T-cell (primary cell): ENCODE measurements around the gene CRBN. TPM values are rescaled to one million over a fixed set of nuclear protein-coding genes. Genes with fewer than 3 reads are reported as not detected.

ENCODE experiments used
- ATAC-seq, 4 experiments: fragments of 200-7000 bp in 3 of 4; fragments of 150-1000 bp in 1 of 4; cut with Tn5 transposase; replicated peaks in 1 of 4; 1 replicate in 3 of 4; 2 replicates in 1 of 4; pipeline ENCODE4 v1.10.0; 2021; ENCODE audit warnings: moderate library complexity in 3 of 4, mild to moderate bottlenecking in 2 of 4, moderate number of reproducible peaks in 1 of 4
- CTCF ChIA-PET, 2 donors: fragments of 300-600 bp; sonication (Branson Sonifier 250); formaldehyde crosslinking; loops; one replicate each; lab custom pipeline; 2022; ENCODE audit warnings: antibody characterized with exemption in 2 of 2; lab: Charles Lee
- POLR2A ChIA-PET, 2 donors: fragments of 300-600 bp; sonication (Branson Sonifier 250); formaldehyde crosslinking; loops; one replicate each; lab custom pipeline; 2022; ENCODE audit warnings: antibody characterized with exemption in 2 of 2; lab: Charles Lee
- DNase-seq, 35 experiments: peaks; one replicate each; pipeline versions ENCODE4 v3.0.0 to v3.0.0-alpha.2; 2013 to 2023
- H3K27ac ChIP-seq: one replicate; pipeline ENCODE4 v1.5.1; 2013; ENCODE audit warnings: low read length
- H3K27me3 ChIP-seq, 2 experiments: replicated peaks in 1 of 2; 1 replicate in 1 of 2; 2 replicates in 1 of 2; pipeline versions ENCODE4 v1.6.1 to v1.7.0; 2013; ENCODE audit warnings: low read length in 1 of 2, mixed read lengths in 1 of 2; ENCODE audit not compliant: control insufficient read depth in 2 of 2, insufficient read depth in 2 of 2; ENCODE audit errors: extremely low read depth in 1 of 2
- H3K36me3 ChIP-seq, 2 donors: 1 replicate in 1 of 2; 2 replicates in 1 of 2; pipeline versions ENCODE4 v1.6.1 to v1.7.0; 2013; ENCODE audit warnings: low read length in 1 of 2; ENCODE audit not compliant: control insufficient read depth in 2 of 2, insufficient read depth in 1 of 2; ENCODE audit errors: extremely low read depth in 1 of 2
- H3K4me1 ChIP-seq, 2 experiments: 1 replicate in 1 of 2; 2 replicates in 1 of 2; pipeline versions ENCODE4 v1.6.1 to v1.7.0; 2013; ENCODE audit warnings: low read length in 2 of 2, mixed read lengths in 1 of 2; ENCODE audit not compliant: insufficient read depth in 2 of 2, control insufficient read depth in 1 of 2; ENCODE audit errors: extremely low read depth in 1 of 2
- H3K4me3 ChIP-seq, 2 donors: 1 replicate in 1 of 2; 2 replicates in 1 of 2; pipeline versions ENCODE4 v1.5.1 to v1.7.0; 2013; ENCODE audit warnings: mild to moderate bottlenecking in 2 of 2, low read length in 1 of 2, moderate library complexity in 1 of 2; ENCODE audit not compliant: control insufficient read depth in 1 of 2; ENCODE audit errors: extremely low read depth in 1 of 2
- H3K9me3 ChIP-seq: 2 replicates; pipeline ENCODE4 v1.7.0; 2013
- H3K27ac Mint-ChIP-seq, 2 donors: one replicate each; pipeline ENCODE4 v1.8.0; 2020 to 2021; ENCODE audit warnings: mild to moderate bottlenecking in 2 of 2, mixed read lengths in 2 of 2
- H3K27me3 Mint-ChIP-seq, 2 donors: one replicate each; pipeline ENCODE4 v1.8.0; 2021 to 2022; ENCODE audit warnings: mixed read lengths in 2 of 2
- H3K36me3 Mint-ChIP-seq: one replicate; pipeline ENCODE4 v1.8.0; 2021; ENCODE audit warnings: mixed read lengths
- H3K4me1 Mint-ChIP-seq, 3 donors: one replicate each; pipeline ENCODE4 v1.8.0; 2020 to 2022; ENCODE audit warnings: mixed read lengths in 3 of 3, mild to moderate bottlenecking in 1 of 3
- H3K4me3 Mint-ChIP-seq, 3 donors: one replicate each; pipeline ENCODE4 v1.8.0; 2020 to 2022; ENCODE audit warnings: mild to moderate bottlenecking in 3 of 3, mixed read lengths in 3 of 3, moderate library complexity in 3 of 3
- H3K9me3 Mint-ChIP-seq, 3 donors: one replicate each; pipeline ENCODE4 v1.8.0; 2020 to 2022; ENCODE audit warnings: mixed read lengths in 3 of 3
- WGBS: methylation state at CpG from one replicate; pipeline ENCODE4 v1.1.5; 2013; ENCODE audit warnings: missing lambda C conversion rate; ENCODE audit not compliant: insufficient coverage; 5-methylcytosine and 5-hydroxymethylcytosine counted together
- total RNA-seq, 35 experiments: library from RNA in 6 of 35; stranded (reverse) in 6 of 35; fragments of 120-200 nt in 1 of 35; gene quantifications; one replicate each; pipeline versions ENCODE4 v1.2.1 to v1.2.4 and lab custom pipeline; 2013 to 2026

Gene CRBN
- total RNA-seq, 5 donors from 2014 or later (not counting 1 experiment from before 2014, with no cell fraction given), result 104 to 150 (median 117) TPM

- H3K27me3 ChIP-seq, result peaks cover 0 to 6% of the 10 kb centered on the region in 2 experiments
- H3K9me3 ChIP-seq, result no peaks in the 10 kb centered on the region
- H3K4me3 ChIP-seq, result no peak overlapping the region
- Mint-ChIP-seq H3K9me3 (no peaks in the 10 kb centered on the region), H3K27me3 (peaks cover 0 to 4% of the 10 kb centered on the region in 2 donors), H3K36me3 (no peaks in the 10 kb centered on the region), H3K4me1 (peaks cover 6 to 25% (median 17%) of the 10 kb centered on the region in 3 donors), H3K27ac (no peak overlapping the region), H3K4me3 (no peak overlapping the region)
- H3K4me1 ChIP-seq, result peaks cover 0 to 8% of the 10 kb centered on the region in 2 experiments
- ATAC-seq (no peak), DNase-seq (no peak)
- no CpG with 5 or more reads among the region's 4 CpGs for WGBS
- H3K36me3 ChIP-seq, result no peaks in the 10 kb centered on the region
- no peak overlapping the region for H3K27ac ChIP-seq
- POLR2A ChIA-PET, result no interaction called here
- CTCF ChIA-PET, result no interaction called here
Observed at GRCh38 chr3:3113042-3113709, 66.3 kb downstream of the CRBN start.

DNA sequence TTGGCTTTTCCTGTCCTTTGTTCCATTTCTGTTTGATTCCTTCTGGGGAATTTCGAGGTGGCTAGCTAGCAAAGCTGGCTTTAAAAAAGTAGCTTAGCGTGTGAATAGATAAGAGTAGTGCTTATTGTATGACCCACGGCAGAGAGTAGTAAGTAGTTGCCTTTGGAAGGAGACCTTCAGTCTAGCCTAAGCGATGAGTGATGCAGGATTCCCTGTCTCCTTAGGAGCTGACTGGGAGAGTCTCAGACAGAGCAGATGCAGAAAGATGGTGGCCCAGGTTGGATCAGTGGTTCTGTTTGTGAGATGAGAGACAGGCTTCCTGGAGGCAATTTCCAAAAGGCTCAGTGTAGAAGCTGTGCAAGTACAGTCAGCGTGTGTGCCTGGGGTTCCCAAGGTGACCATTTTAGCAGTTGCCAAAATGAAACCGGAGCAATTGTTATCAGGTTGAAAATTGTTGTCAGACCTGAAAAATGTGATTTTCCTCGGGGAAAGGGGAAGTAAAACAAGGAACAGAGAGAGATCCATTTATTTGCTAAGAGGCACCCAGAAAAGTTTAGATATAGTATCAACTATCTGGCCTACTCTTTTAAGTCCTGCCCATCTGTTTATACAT, 68.6 kb downstream of the CRBN start:
- peak in 1 of 35 experiments; percentile 8 for DNase-seq
- H3K4me3 ChIP-seq, result no peak overlapping the region
- Mint-ChIP-seq H3K27ac (peak overlapping the region; percentile 84 to 91), H3K4me3 (no peak overlapping the region), H3K9me3 (no peaks in the 10 kb centered on the region), H3K27me3 (peaks cover 0 to 4% of the 10 kb centered on the region in 2 donors), H3K4me1 (peaks cover 6 to 29% (median 17%) of the 10 kb centered on the region in 3 donors), H3K36me3 (no peaks in the 10 kb centered on the region)
- H3K9me3 ChIP-seq, result no peaks in the 10 kb centered on the region
- 85% methylated on average over 5 of the region's 7 CpGs for whole genome bisulfite sequencing
- ChIA-PET CTCF (no interaction called here), POLR2A (no interaction called here)
- H3K4me1 ChIP-seq, result peaks cover 0 to 8% of the 10 kb centered on the region in 2 experiments
- no peak for ATAC-seq
- H3K27ac ChIP-seq, result peak overlapping the region; percentile 66
- peaks cover 0 to 6% of the 10 kb centered on the region in 2 experiments for H3K27me3 ChIP-seq
- no peaks in the 10 kb centered on the region for H3K36me3 ChIP-seq

DNA sequence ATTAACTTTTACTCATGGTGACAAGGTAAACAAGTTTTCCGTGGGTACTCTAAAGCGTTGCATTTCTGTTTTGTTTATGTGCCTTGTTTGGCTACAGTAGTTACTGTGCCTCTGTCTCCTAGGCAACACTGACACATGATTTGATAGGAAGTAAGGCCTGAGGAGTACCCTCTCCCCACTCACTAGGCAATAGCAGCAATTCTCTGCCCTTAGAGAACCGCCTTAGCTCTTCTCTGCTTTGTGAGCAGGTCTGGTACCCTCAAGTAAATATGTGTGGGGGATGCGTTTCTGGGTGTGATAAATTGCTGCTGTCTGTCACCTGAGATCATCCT, 69.2 kb downstream of the CRBN start, which contains the start of gene IL5RA:
Gene IL5RA (minus strand): TSS at position 76 of the 332 bp plus-strand sequence. CDS start 5,390 bp downstream, outside the sequence.
- peaks cover 0 to 5% of the 10 kb centered on the region in 2 donors for H3K27me3 Mint-ChIP-seq
- peak within 1 kb of the TSS; percentile 66 for H3K27ac ChIP-seq
- H3K27me3 ChIP-seq, result peaks cover 0 to 6% of the 10 kb centered on the region in 2 experiments
- no peaks in the 10 kb centered on the region for H3K9me3 Mint-ChIP-seq
- ChIA-PET CTCF (no interaction called here), POLR2A (no interaction called here)
- peaks cover 6 to 29% (median 17%) of the 10 kb centered on the region in 3 donors for H3K4me1 Mint-ChIP-seq
- no peaks in the 10 kb centered on the region for H3K36me3 ChIP-seq
- no peaks in the 10 kb centered on the region for H3K9me3 ChIP-seq
- peak in 16 of 35 experiments; percentile 10 to 72 (median 27) for DNase-seq
- peak within 1 kb of the TSS in 2 of 3 donors; percentile 45 to 58 for H3K4me3 Mint-ChIP-seq
- peak; percentile 55 to 87 (median 69) for ATAC-seq
- H3K4me3 ChIP-seq, result peak within 1 kb of the TSS in 1 of 2 donors; percentile 19
- H3K27ac Mint-ChIP-seq, result peak within 1 kb of the TSS; percentile 84 to 91
- peaks cover 0 to 8% of the 10 kb centered on the region in 2 experiments for H3K4me1 ChIP-seq
- H3K36me3 Mint-ChIP-seq, result no peaks in the 10 kb centered on the region
- 47% methylated on average over 2 of the region's 4 CpGs for WGBS

- Histone ChIP-seq H3K4me3 (peak overlapping the region in 1 of 2 donors; percentile 19), H3K27me3 (peaks cover 0 to 6% of the 10 kb centered on the region in 2 experiments), H3K27ac (peak overlapping the region; percentile 66), H3K36me3 (no peaks in the 10 kb centered on the region), H3K9me3 (no peaks in the 10 kb centered on the region), H3K4me1 (peaks cover 0 to 8% of the 10 kb centered on the region in 2 experiments)
- peak in 2 of 35 experiments; percentile 5 to 33 for DNase-seq
- ChIA-PET POLR2A (no interaction called here), CTCF (no interaction called here)
- ATAC-seq, result peak; percentile 20 to 61 (median 42)
- Mint-ChIP-seq H3K4me1 (peaks cover 6 to 31% (median 17%) of the 10 kb centered on the region in 3 donors), H3K27ac (peak overlapping the region; percentile 84 to 91), H3K9me3 (no peaks in the 10 kb centered on the region), H3K36me3 (no peaks in the 10 kb centered on the region), H3K27me3 (peaks cover 0 to 5% of the 10 kb centered on the region in 2 donors), H3K4me3 (peak overlapping the region in 2 of 3 donors; percentile 45 to 58)
- WGBS, result 50% methylated on average over 2 of the region's 11 CpGs
Observed at GRCh38 chr3:3109407-3110298, 69.8 kb downstream of the CRBN start.

- no peaks in the 10 kb centered on the region for H3K27me3 ChIP-seq
- H3K9me3 Mint-ChIP-seq, result no peaks in the 10 kb centered on the region
- ATAC-seq (no peak), DNase-seq (no peak)
- no peak overlapping the region for H3K4me3 Mint-ChIP-seq
- no peaks in the 10 kb centered on the region for H3K36me3 ChIP-seq
- ChIA-PET POLR2A (no interaction called here), CTCF (no interaction called here)
- peaks cover 6 to 31% (median 17%) of the 10 kb centered on the region in 3 donors for H3K4me1 Mint-ChIP-seq
- H3K27ac Mint-ChIP-seq, result no peak overlapping the region
- peaks cover 0 to 8% of the 10 kb centered on the region in 2 experiments for H3K4me1 ChIP-seq
- H3K27ac ChIP-seq, result no peak overlapping the region
- H3K9me3 ChIP-seq, result no peaks in the 10 kb centered on the region
- H3K27me3 Mint-ChIP-seq, result peaks cover 0 to 5% of the 10 kb centered on the region in 2 donors
- H3K36me3 Mint-ChIP-seq, result no peaks in the 10 kb centered on the region
- WGBS, result no CpG with 5 or more reads among the region's 3 CpGs
- no peak overlapping the region for H3K4me3 ChIP-seq
Observed at GRCh38 chr3:3107858-3108257, 71.6 kb downstream of the CRBN start.

GRCh38 chr3:3107181-3107580, 72.3 kb downstream of the CRBN start:
- no peaks in the 10 kb centered on the region for H3K9me3 Mint-ChIP-seq
- ChIA-PET CTCF (no interaction called here), POLR2A (interaction anchor here in 1 of 2 donors (0.6 kb wide), 1 partner anchor 508 kb away, joined by 3 read pairs; no protein-coding TSS in a partner anchor)
- H3K4me3 Mint-ChIP-seq, result no peak overlapping the region
- Histone ChIP-seq H3K27me3 (no peaks in the 10 kb centered on the region), H3K36me3 (no peaks in the 10 kb centered on the region), H3K27ac (no peak overlapping the region), H3K4me1 (peaks cover 0 to 8% of the 10 kb centered on the region in 2 experiments), H3K9me3 (no peaks in the 10 kb centered on the region), H3K4me3 (no peak overlapping the region)
- ATAC-seq, result no peak
- no CpG with 5 or more reads among the region's 3 CpGs for WGBS
- DNase-seq, result no peak
- H3K4me1 Mint-ChIP-seq, result peaks cover 6 to 31% (median 17%) of the 10 kb centered on the region in 3 donors
- peaks cover 0 to 5% of the 10 kb centered on the region in 2 donors for H3K27me3 Mint-ChIP-seq
- H3K27ac Mint-ChIP-seq, result no peak overlapping the region
- no peaks in the 10 kb centered on the region for H3K36me3 Mint-ChIP-seq
